ENCODE measurements around the gene CATSPERZ.

GRCh38 chr11:64341429-64341828, 41.3 kb downstream of the CATSPERZ start:
- TF ChIP-seq CTCF (IDR thresholded peaks at IDR 0.05; ENCODE audit: poor library complexity) (no peak), EZH2 (IDR thresholded peaks at IDR 0.05; ENCODE audit: borderline replicate concordance) (no peak)

Data from hepatocyte (in vitro differentiated cells).